ENCODE measurements around the gene ARHGEF40.

DNA sequence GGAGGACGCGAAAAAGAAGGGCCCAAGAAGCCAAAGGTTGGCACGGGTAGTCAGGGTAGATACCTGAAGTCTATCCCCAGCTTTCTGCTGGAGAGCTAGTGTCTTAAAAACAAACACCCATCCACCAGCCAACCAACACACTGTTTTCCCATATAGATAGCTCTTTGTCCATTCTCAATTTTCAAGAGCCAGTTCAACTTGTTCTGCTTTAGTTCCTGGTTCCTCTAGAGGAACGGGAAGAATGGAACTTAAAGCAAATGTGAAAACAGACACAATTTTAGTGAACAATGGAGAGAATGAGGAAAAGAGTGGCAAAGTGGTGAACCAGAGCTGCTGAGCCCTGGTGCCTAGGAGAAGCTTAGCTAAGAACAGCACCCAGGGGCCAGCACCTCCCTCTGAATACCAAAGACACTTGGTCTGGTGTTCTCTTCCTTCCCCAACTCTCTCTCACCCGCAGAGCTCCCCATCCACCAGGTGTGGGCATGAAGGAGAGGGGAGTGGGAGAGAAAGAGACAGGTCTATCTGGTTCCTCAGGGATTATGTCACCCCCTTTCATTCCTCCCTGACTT is 49.0 kb upstream of the ARHGEF40 start:
- TF ChIP-seq CTCF (IDR thresholded peaks at IDR 0.05) (no peak), POLR2AphosphoS5 (IDR thresholded peaks at IDR 0.05) (peak in 1 of 3 donors; percentile 27), POLR2A (IDR thresholded peaks at IDR 0.05) (no peak)
